Measurements from ENCODE around the gene KIAA1549. TPM values are rescaled to one million over a fixed set of nuclear protein-coding genes. Genes with fewer than 3 reads are reported as not detected.
A peak's percentile ranks its signal among the peaks of the same experiment; 100 is the strongest.

KIAA1549 gene
- total RNA-seq, 4 donors from 2014 or later = 0.27 to 2.8 (median 0.78) TPM

DNA sequence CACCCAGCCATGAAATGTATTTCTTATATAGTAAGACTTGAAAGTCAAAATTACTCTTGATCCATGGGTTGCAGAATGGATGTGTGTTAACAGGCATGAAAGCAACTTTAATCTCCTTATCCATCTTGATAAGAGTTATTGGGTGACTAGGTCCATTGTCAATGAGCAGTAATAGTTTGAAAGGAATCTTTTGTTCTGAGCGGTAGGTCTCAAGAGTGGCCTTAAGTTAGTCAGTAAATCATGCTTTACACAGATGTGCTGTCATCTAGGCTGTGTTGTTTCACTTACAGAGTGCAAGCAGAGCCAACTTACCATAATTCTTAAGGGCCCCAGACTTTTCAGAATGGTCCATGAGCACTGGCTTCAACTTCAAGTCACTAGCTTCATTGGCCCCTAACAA lies 51.2 kb downstream of the KIAA1549 start:
- TF ChIP-seq, protein P1, sequence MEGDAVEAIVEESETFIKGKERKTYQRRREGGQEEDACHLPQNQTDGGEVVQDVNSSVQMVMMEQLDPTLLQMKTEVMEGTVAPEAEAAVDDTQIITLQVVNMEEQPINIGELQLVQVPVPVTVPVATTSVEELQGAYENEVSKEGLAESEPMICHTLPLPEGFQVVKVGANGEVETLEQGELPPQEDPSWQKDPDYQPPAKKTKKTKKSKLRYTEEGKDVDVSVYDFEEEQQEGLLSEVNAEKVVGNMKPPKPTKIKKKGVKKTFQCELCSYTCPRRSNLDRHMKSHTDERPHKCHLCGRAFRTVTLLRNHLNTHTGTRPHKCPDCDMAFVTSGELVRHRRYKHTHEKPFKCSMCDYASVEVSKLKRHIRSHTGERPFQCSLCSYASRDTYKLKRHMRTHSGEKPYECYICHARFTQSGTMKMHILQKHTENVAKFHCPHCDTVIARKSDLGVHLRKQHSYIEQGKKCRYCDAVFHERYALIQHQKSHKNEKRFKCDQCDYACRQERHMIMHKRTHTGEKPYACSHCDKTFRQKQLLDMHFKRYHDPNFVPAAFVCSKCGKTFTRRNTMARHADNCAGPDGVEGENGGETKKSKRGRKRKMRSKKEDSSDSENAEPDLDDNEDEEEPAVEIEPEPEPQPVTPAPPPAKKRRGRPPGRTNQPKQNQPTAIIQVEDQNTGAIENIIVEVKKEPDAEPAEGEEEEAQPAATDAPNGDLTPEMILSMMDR (IDR thresholded peaks at IDR 0.05) = no peak
- TF ChIP-seq POLR2A (IDR thresholded peaks at IDR 0.05) = no peak
- intact Hi-C loops (cut with DNase I; ENCODE audit: low total_unique reads) = no loop called here
- H3K4me3 ChIP-seq (ENCODE audit: low read depth, poor library complexity, severe bottlenecking) = no peak overlapping the region
- no peak for DNase-seq (ENCODE audit: low spot score in 2 of 2)
- WGBS, 2 donors = 90 to 96% methylated on average over 1 of the region's 1 CpG

DNA sequence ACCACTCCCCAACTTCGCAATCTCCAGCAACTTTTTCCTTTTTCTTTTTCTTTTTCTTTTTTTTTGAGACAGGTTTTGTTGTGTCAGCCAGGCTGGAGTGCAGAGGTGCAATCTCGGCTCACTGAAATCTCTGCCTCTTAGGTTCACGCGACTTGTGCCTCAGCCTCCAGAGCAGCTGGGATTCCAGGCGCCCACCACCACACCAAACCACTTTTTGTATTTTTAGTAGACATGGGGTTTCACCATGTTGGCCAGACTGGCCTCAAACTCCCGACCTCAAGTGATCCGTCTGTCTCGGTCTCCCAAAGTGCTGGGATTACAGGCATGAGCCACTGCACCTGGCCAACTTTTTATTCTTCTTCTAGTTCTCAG lies 55.0 kb downstream of the KIAA1549 start:
- intact Hi-C loops (cut with DNase I; ENCODE audit: low total_unique reads) = no loop called here
- no peak overlapping the region for H3K4me3 ChIP-seq (ENCODE audit: low read depth, poor library complexity, severe bottlenecking)
- no peak for TF ChIP-seq POLR2A (IDR thresholded peaks at IDR 0.05)
- TF ChIP-seq, protein P1 (IDR thresholded peaks at IDR 0.05) = no peak
- DNase-seq (ENCODE audit: low spot score in 2 of 2) = peak in 1 of 2 donors; percentile 18
- 92% methylated on average over 8 of the region's 8 CpGs for WGBS, 2 donors

DNA sequence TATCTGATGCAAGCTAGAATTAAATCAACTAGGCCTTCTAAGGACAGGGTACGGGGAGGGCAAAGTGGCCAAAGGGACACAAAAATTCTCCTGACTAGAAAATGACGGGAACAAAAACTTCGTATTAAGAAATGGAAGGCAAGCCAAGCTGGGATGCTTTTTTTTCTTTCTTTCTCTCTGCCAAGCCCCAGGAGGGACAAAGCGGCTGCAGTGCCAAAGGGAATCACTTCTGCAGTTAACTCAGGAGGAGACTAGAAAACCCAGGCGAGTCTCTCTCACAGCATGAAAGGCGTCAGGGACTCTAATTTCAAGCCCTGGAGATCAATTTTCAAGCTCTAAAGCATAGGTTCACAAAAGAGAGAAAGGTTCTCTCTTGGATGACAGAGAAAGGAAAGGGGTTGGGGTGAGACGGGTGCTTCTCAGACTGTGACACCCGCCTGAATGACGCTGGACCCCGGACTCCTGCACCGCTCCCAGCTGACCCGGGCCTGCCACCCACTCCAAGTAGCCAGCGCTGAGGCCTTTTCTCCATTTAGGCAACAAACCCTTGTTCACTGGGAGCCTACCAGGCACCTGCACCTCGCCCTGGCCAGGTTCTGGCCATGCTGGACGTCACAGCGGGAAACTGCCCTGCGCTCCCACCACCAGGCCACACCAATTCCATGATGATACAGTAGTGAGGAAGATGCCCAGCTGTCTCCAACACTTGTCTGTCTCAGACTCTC lies 56.5 kb downstream of the KIAA1549 start:
- intact Hi-C loops (cut with DNase I; ENCODE audit: low total_unique reads) = no loop called here
- no peak overlapping the region for H3K4me3 ChIP-seq (ENCODE audit: low read depth, poor library complexity, severe bottlenecking)
- DNase-seq (ENCODE audit: low spot score in 2 of 2) = peak in 1 of 2 donors; percentile 77
- TF ChIP-seq, protein P1 (IDR thresholded peaks at IDR 0.05) = no peak
- TF ChIP-seq POLR2A (IDR thresholded peaks at IDR 0.05) = no peak
- WGBS, 2 donors = 70 to 75% methylated on average over 17 of the region's 17 CpGs

DNA sequence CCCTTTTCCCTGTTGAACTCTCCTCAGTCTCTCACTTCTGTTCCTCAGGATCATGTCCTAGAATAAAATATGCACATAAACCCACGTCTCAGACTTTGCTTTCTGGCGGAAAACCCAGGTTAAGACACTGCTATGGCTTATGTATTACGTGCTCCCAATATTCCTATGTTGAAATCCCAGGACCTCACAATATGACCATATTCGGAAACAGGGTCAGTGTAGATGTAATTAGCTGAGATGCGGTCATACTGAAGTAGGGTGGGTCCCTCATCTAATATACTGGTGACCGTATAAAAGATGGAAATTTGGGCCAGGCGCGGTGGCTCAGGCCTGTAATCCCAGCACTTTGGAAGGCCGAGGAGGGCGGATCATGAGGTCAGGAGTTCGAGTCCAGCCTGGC lies 59.9 kb downstream of the KIAA1549 start:
- intact Hi-C loops (cut with DNase I; ENCODE audit: low total_unique reads) = no loop called here
- TF ChIP-seq, protein P1 (IDR thresholded peaks at IDR 0.05) = no peak
- no peak for TF ChIP-seq POLR2A (IDR thresholded peaks at IDR 0.05)
- no peak overlapping the region for H3K4me3 ChIP-seq (ENCODE audit: low read depth, poor library complexity, severe bottlenecking)
- WGBS, 2 donors = 94 to 96% methylated on average over 11 of the region's 11 CpGs
- DNase-seq (ENCODE audit: low spot score in 2 of 2) = peak in 1 of 2 donors; percentile 52

DNA sequence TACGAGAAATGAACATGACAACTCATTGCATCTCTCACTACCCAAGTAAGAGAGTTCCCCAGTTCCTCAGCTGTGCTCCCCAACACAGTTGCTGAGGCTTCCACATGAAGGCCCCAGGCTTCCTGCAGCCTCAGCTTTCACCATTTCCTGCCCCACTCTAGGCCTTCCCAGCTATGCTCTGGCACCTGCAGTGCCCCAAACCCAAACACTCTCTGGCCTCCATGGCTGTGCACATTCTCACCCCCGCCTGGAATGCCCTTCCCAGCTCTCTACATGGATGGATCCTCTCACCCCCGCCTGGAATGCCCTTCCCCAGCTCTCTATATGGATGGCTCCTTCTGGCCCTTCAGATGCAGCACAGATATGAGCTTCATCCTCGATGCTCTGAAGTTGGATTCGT lies 61.3 kb downstream of the KIAA1549 start:
- TF ChIP-seq, protein P1 (IDR thresholded peaks at IDR 0.05) = no peak
- TF ChIP-seq POLR2A (IDR thresholded peaks at IDR 0.05) = no peak
- WGBS, 2 donors = 89 to 91% methylated on average over 5 of the region's 5 CpGs
- H3K4me3 ChIP-seq (ENCODE audit: low read depth, poor library complexity, severe bottlenecking) = no peak overlapping the region
- peak in 1 of 2 donors; percentile 54 for DNase-seq (ENCODE audit: low spot score in 2 of 2)
- intact Hi-C loops (cut with DNase I; ENCODE audit: low total_unique reads) = no loop called here

DNA sequence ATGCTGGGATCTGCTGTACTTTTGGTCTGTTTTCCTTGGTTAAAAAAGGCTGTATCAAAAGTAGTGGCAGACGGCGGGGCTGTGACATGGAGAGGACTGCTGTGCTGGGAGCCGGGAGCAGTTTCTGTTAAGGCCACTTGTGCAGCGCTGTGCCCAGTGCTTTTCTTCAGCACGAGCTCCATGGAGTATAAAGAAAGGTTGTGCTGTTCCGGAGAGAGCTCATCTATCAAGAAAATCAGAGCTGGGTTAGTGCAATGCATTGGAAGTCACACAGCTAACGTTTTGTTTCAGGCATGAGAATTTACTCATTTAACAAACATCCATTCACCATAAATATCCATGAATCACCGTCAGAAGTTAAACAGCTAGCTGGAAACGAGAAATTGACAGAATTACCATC lies 62.0 kb downstream of the KIAA1549 start:
- H3K4me3 ChIP-seq (ENCODE audit: low read depth, poor library complexity, severe bottlenecking) = no peak overlapping the region
- TF ChIP-seq POLR2A (IDR thresholded peaks at IDR 0.05) = no peak
- TF ChIP-seq, protein P1 (IDR thresholded peaks at IDR 0.05) = no peak
- no peak for DNase-seq (ENCODE audit: low spot score in 2 of 2)
- intact Hi-C loops (cut with DNase I; ENCODE audit: low total_unique reads) = no loop called here
- 81 to 86% methylated on average over 9 of the region's 9 CpGs for WGBS, 2 donors

Data from lower leg skin (tissue), 4 donors.